HG02588 (cell line): ENCODE results near the gene STRN4.
"Not testable (repeated sequence)": the region's sequence is repeated elsewhere in the genome, so short reads cannot be mapped to it uniquely, and the experiment has no call there.

Experiments
- ATAC-seq: cut with Tn5 transposase; IDR thresholded peaks from one replicate; pipeline ENCODE4 v1.9.1; 2021; ENCODE audit warnings: mild to moderate bottlenecking, moderate library complexity; ENCODE audit not compliant: unreplicated experiment

STRN4 gene

GRCh38 chr19:46746281-46747057, at the start of gene STRN4:
Gene STRN4 (minus strand): TSS chr19:46746450. CDS start chr19:46746430, 20 bp downstream.
- ATAC-seq = peak; percentile 50

GRCh38 chr19:46791944-46792343, 45.7 kb upstream of the STRN4 start:
- ATAC-seq = no peak

- no peak for ATAC-seq
These were observed 43.1 kb upstream of the STRN4 start for GRCh38 chr19:46789371-46789770.

GRCh38 chr19:46788968-46789338, 42.7 kb upstream of the STRN4 start:
- ATAC-seq = no peak

- ATAC-seq = peak; percentile 65
These were observed 42.2 kb upstream of the STRN4 start, which contains the start of gene SLC1A5 for GRCh38 chr19:46788262-46788967. Gene SLC1A5 (minus strand): TSS chr19:46788594. CDS start chr19:46787965, 629 bp downstream.

- no peak for ATAC-seq
These were observed 41.3 kb upstream of the STRN4 start for GRCh38 chr19:46787331-46788261.

- no peak for ATAC-seq
These were observed 40.7 kb upstream of the STRN4 start for GRCh38 chr19:46787040-46787330.

- peak; percentile 31 for ATAC-seq
These were observed 40.2 kb upstream of the STRN4 start for GRCh38 chr19:46786236-46787039.

- no peak for ATAC-seq
These were observed 39.7 kb upstream of the STRN4 start for GRCh38 chr19:46785980-46786235.

GRCh38 chr19:46785054-46785979, 39.1 kb upstream of the STRN4 start:
- no peak for ATAC-seq

- no peak for ATAC-seq
These were observed 38.2 kb upstream of the STRN4 start for GRCh38 chr19:46784262-46785053.

- ATAC-seq = no peak
These were observed 37.4 kb upstream of the STRN4 start for GRCh38 chr19:46783670-46784069.

GRCh38 chr19:46782355-46783019, 36.2 kb upstream of the STRN4 start:
- ATAC-seq = no peak

- not testable (repeated sequence) for ATAC-seq
These were observed 31.9 kb upstream of the STRN4 start for GRCh38 chr19:46777956-46778645.

- no peak for ATAC-seq
These were observed 31.0 kb upstream of the STRN4 start for GRCh38 chr19:46776927-46777911.

- ATAC-seq = no peak
These were observed 29.5 kb upstream of the STRN4 start for GRCh38 chr19:46775642-46776258.
